COR-L47 (cell line): ENCODE measurements around the gene PHACTR2.
"Not testable (repeated sequence)": the region's sequence is repeated elsewhere in the genome, so short reads cannot be mapped to it uniquely, and the experiment has no call there.

Experiments used
- DNase-seq: peaks from one replicate; lab custom pipeline; 2025; lab: John Stamatoyannopoulos, UW

The PHACTR2 gene

DNA sequence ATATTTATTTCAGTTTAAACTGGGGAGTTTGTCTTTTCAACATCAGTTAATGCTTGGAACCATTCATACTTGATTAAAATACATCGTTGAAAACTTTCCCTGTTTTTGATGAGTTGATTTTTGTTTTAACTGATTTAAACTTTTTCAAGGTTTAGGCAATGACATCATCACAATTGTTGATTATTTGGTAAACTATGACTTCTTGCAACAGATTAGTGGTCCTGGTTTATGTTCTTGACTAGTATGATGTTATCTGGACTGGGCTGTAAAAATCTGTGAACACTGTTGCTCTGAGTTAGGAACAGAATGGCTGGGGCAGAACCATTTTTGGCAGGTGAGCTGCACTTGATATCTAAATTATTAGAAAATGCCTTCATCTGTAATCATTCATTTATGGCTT lies 186.5 kb downstream of the PHACTR2 start, which contains the start of gene ZC2HC1B:
TSS of gene ZC2HC1B (plus strand) at position 241 of the 400 bp plus-strand sequence. CDS start at position 307, 66 bp downstream.
- no peak for DNase-seq

- no peak for DNase-seq
Measured at GRCh38 chr6:143867236-143867635, 189.5 kb downstream of the PHACTR2 start.

- not testable (repeated sequence) for DNase-seq
Measured at GRCh38 chr6:143868808-143869207, 191.0 kb downstream of the PHACTR2 start.

- not testable (repeated sequence) for DNase-seq
Measured at GRCh38 chr6:143871202-143871730, 193.5 kb downstream of the PHACTR2 start.

DNA sequence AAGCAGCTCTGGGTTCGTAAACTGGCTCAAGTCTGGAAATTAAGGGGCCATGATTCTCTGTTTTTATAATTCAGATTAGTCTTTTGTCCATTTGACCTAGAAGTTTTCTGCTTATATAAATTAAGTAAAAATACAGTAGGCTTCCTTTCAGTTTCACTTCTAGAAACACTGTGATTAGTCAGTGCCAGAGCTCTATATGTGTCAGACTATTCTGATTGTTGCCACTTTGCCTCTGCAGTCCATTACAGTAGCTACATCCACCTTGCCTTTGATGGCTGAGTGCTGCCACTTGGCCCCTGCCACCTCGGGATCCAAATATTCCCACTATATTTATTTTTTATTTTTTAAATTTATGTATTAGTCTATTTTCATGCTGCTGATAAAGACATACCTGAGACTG lies 194.4 kb downstream of the PHACTR2 start:
- DNase-seq = no peak

- DNase-seq = not testable (repeated sequence)
Measured at GRCh38 chr6:143873600-143873999, 195.8 kb downstream of the PHACTR2 start.

DNA sequence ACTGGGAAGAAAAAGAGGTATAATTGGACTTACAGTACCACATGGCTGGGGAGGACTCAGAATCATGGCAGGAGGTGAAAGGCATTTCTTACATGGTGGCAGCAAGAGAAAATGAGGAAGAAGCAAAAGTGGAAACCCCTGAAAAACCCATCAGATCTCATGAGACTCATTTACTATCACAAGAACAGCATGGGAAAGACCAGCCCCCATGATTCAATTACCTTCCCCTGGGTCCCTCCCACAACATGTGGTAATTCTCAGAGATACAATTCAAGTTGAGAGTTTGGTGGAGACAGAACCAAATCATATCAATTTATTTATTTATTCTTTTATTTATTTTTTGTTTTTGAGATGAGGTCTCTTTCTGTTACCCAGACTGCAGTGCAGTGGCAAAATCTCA lies 196.7 kb downstream of the PHACTR2 start:
- DNase-seq = not testable (repeated sequence)

GRCh38 chr6:143877584-143878271 lies 200.0 kb downstream of the PHACTR2 start:
- DNase-seq = no peak

DNA sequence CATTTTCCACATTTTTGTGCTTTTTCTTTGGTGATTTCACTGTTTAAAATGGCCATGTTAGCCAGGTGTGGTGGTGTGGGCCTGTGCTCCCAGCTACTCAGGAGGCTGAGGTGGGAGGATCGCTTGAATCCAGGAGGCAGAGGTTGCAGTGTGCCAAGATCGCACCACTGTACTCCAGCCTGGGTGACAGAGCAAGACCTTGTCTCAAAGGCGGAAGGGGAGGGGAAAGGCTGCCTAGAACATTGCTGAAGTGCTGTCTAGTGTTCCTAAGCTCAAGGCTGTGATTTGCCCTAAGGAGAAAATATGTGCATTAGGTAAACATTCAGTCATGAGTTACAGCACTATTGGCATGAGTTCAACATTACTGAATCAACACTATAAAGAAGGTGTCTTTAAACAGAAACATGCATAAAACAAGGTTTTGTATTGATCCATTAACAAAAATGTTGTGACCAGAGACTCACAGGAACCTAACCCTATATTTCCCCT lies 200.6 kb downstream of the PHACTR2 start:
- no peak for DNase-seq

DNA sequence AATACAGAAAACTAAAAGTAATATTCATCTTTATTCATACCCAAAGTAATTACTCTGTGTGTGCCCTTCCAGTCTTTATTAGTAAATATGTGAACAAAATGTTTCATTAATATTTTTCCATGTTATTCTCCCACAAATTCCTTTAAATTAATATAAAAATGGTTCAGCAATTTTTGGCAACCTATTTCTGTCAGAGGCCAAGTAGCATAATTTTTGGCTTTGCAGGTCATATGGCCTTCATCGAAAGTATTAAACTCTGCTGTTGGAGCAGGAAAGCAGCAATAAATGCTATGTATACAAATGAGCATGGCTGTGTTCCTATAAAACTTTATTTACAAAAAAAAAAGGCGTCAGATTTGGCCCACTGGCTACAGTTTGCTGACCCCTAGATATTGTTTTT lies 202.6 kb downstream of the PHACTR2 start:
- DNase-seq = no peak
